Measurements from ENCODE around the gene RXRA. TPM values are rescaled to one million over a fixed set of nuclear protein-coding genes. Genes with fewer than 3 reads are reported as not detected.

RXRA gene
- total and polyA plus RNA-seq, 9 donors, result 19.0 to 44.4 (median 32.0) TPM

- WGBS (ENCODE audit: insufficient coverage), result 13% methylated on average over 14 of the region's 25 CpGs
- Histone ChIP-seq H3K36me3 (ENCODE audit: control insufficient read depth, insufficient read depth, low read length) (no peaks in the 10 kb centered on the region), H3K9me3 (replicated peaks; ENCODE audit: control insufficient read depth, low read depth, low read length) (no peaks in the 10 kb centered on the region), H3K4me3 (ENCODE audit: low read length) (no peak overlapping the region), H3K27me3 (ENCODE audit: control insufficient read depth, insufficient read depth, low read length) (no peaks in the 10 kb centered on the region), H3K4me1 (ENCODE audit: control insufficient read depth, insufficient read depth, low read length) (peaks cover 77% of the 10 kb centered on the region), H3K27ac (ENCODE audit: low read length) (peak overlapping the region; percentile 88)
- DNase-seq, result peak; percentile 96
These were observed 40.2 kb downstream of the RXRA start for GRCh38 chr9:134366223-134367031.

- Histone ChIP-seq H3K4me1 (ENCODE audit: control insufficient read depth, insufficient read depth, low read length) (peaks cover 72% of the 10 kb centered on the region), H3K27ac (ENCODE audit: low read length) (no peak overlapping the region), H3K27me3 (ENCODE audit: control insufficient read depth, insufficient read depth, low read length) (no peaks in the 10 kb centered on the region), H3K36me3 (ENCODE audit: control insufficient read depth, insufficient read depth, low read length) (no peaks in the 10 kb centered on the region), H3K9me3 (replicated peaks; ENCODE audit: control insufficient read depth, low read depth, low read length) (no peaks in the 10 kb centered on the region), H3K4me3 (ENCODE audit: low read length) (no peak overlapping the region)
- WGBS (ENCODE audit: insufficient coverage), result 94% methylated on average over 2 of the region's 12 CpGs
- no peak for DNase-seq
These were observed 40.8 kb downstream of the RXRA start for GRCh38 chr9:134367061-134367460.

GRCh38 chr9:134367791-134368490, 41.7 kb downstream of the RXRA start:
- Histone ChIP-seq H3K9me3 (replicated peaks; ENCODE audit: control insufficient read depth, low read depth, low read length) (no peaks in the 10 kb centered on the region), H3K4me1 (ENCODE audit: control insufficient read depth, insufficient read depth, low read length) (peaks cover 78% of the 10 kb centered on the region), H3K27me3 (ENCODE audit: control insufficient read depth, insufficient read depth, low read length) (no peaks in the 10 kb centered on the region), H3K27ac (ENCODE audit: low read length) (no peak overlapping the region), H3K36me3 (ENCODE audit: control insufficient read depth, insufficient read depth, low read length) (no peaks in the 10 kb centered on the region), H3K4me3 (ENCODE audit: low read length) (no peak overlapping the region)
- DNase-seq, result no peak
- 76% methylated on average over 17 of the region's 19 CpGs for WGBS (ENCODE audit: insufficient coverage)

- Histone ChIP-seq H3K4me1 (ENCODE audit: control insufficient read depth, insufficient read depth, low read length) (peaks cover 81% of the 10 kb centered on the region), H3K36me3 (ENCODE audit: control insufficient read depth, insufficient read depth, low read length) (no peaks in the 10 kb centered on the region), H3K27ac (ENCODE audit: low read length) (no peak overlapping the region), H3K27me3 (ENCODE audit: control insufficient read depth, insufficient read depth, low read length) (no peaks in the 10 kb centered on the region), H3K9me3 (replicated peaks; ENCODE audit: control insufficient read depth, low read depth, low read length) (no peaks in the 10 kb centered on the region), H3K4me3 (ENCODE audit: low read length) (no peak overlapping the region)
- DNase-seq, result no peak
- 100% methylated on average over 1 of the region's 3 CpGs for WGBS (ENCODE audit: insufficient coverage)
These were observed 42.3 kb downstream of the RXRA start for GRCh38 chr9:134368571-134368970.

- Histone ChIP-seq H3K9me3 (replicated peaks; ENCODE audit: control insufficient read depth, low read depth, low read length) (no peaks in the 10 kb centered on the region), H3K27ac (ENCODE audit: low read length) (no peak overlapping the region), H3K36me3 (ENCODE audit: control insufficient read depth, insufficient read depth, low read length) (no peaks in the 10 kb centered on the region), H3K4me3 (ENCODE audit: low read length) (no peak overlapping the region), H3K27me3 (ENCODE audit: control insufficient read depth, insufficient read depth, low read length) (no peaks in the 10 kb centered on the region), H3K4me1 (ENCODE audit: control insufficient read depth, insufficient read depth, low read length) (peaks cover 85% of the 10 kb centered on the region)
- no peak for DNase-seq
- 57% methylated on average over 8 of the region's 19 CpGs for WGBS (ENCODE audit: insufficient coverage)
These were observed 43.4 kb downstream of the RXRA start for GRCh38 chr9:134369416-134370212.

GRCh38 chr9:134370213-134370492, 43.9 kb downstream of the RXRA start:
- Histone ChIP-seq H3K4me1 (ENCODE audit: control insufficient read depth, insufficient read depth, low read length) (peaks cover 85% of the 10 kb centered on the region), H3K27me3 (ENCODE audit: control insufficient read depth, insufficient read depth, low read length) (no peaks in the 10 kb centered on the region), H3K4me3 (ENCODE audit: low read length) (no peak overlapping the region), H3K36me3 (ENCODE audit: control insufficient read depth, insufficient read depth, low read length) (no peaks in the 10 kb centered on the region), H3K27ac (ENCODE audit: low read length) (no peak overlapping the region), H3K9me3 (replicated peaks; ENCODE audit: control insufficient read depth, low read depth, low read length) (no peaks in the 10 kb centered on the region)
- DNase-seq, result no peak
- 81% methylated on average over 15 of the region's 15 CpGs for WGBS (ENCODE audit: insufficient coverage)

- 86% methylated on average over 14 of the region's 16 CpGs for WGBS (ENCODE audit: insufficient coverage)
- no peak overlapping the region for H3K4me3 ChIP-seq (ENCODE audit: low read length)
- no peak for DNase-seq
- peaks cover 85% of the 10 kb centered on the region for H3K4me1 ChIP-seq (ENCODE audit: control insufficient read depth, insufficient read depth, low read length)
- no peaks in the 10 kb centered on the region for H3K27me3 ChIP-seq (ENCODE audit: control insufficient read depth, insufficient read depth, low read length)
- no peaks in the 10 kb centered on the region for H3K36me3 ChIP-seq (ENCODE audit: control insufficient read depth, insufficient read depth, low read length)
- no peak overlapping the region for H3K27ac ChIP-seq (ENCODE audit: low read length)
- H3K9me3 ChIP-seq (replicated peaks; ENCODE audit: control insufficient read depth, low read depth, low read length), result no peaks in the 10 kb centered on the region
These were observed 44.4 kb downstream of the RXRA start for GRCh38 chr9:134370638-134371037.

- peak; percentile 70 for DNase-seq
- no peaks in the 10 kb centered on the region for H3K9me3 ChIP-seq (replicated peaks; ENCODE audit: control insufficient read depth, low read depth, low read length)
- H3K27ac ChIP-seq (ENCODE audit: low read length), result peak overlapping the region; percentile 51
- no peaks in the 10 kb centered on the region for H3K27me3 ChIP-seq (ENCODE audit: control insufficient read depth, insufficient read depth, low read length)
- peaks cover 84% of the 10 kb centered on the region for H3K4me1 ChIP-seq (ENCODE audit: control insufficient read depth, insufficient read depth, low read length)
- no peak overlapping the region for H3K4me3 ChIP-seq (ENCODE audit: low read length)
- WGBS (ENCODE audit: insufficient coverage), result 83% methylated on average over 13 of the region's 16 CpGs
- H3K36me3 ChIP-seq (ENCODE audit: control insufficient read depth, insufficient read depth, low read length), result no peaks in the 10 kb centered on the region
These were observed 45.5 kb downstream of the RXRA start for GRCh38 chr9:134371731-134372130.

GRCh38 chr9:134372581-134373267, 46.5 kb downstream of the RXRA start:
- Histone ChIP-seq H3K4me3 (ENCODE audit: low read length) (no peak overlapping the region), H3K27me3 (ENCODE audit: control insufficient read depth, insufficient read depth, low read length) (no peaks in the 10 kb centered on the region), H3K4me1 (ENCODE audit: control insufficient read depth, insufficient read depth, low read length) (peaks cover 84% of the 10 kb centered on the region), H3K36me3 (ENCODE audit: control insufficient read depth, insufficient read depth, low read length) (no peaks in the 10 kb centered on the region), H3K9me3 (replicated peaks; ENCODE audit: control insufficient read depth, low read depth, low read length) (no peaks in the 10 kb centered on the region), H3K27ac (ENCODE audit: low read length) (peak overlapping the region; percentile 49)
- no peak for DNase-seq
- 69% methylated on average over 16 of the region's 16 CpGs for WGBS (ENCODE audit: insufficient coverage)

GRCh38 chr9:134373269-134373668, 47.0 kb downstream of the RXRA start:
- 80% methylated on average over 9 of the region's 13 CpGs for WGBS (ENCODE audit: insufficient coverage)
- no peak for DNase-seq
- H3K27ac ChIP-seq (ENCODE audit: low read length), result no peak overlapping the region
- H3K4me3 ChIP-seq (ENCODE audit: low read length), result no peak overlapping the region
- H3K27me3 ChIP-seq (ENCODE audit: control insufficient read depth, insufficient read depth, low read length), result no peaks in the 10 kb centered on the region
- peaks cover 84% of the 10 kb centered on the region for H3K4me1 ChIP-seq (ENCODE audit: control insufficient read depth, insufficient read depth, low read length)
- no peaks in the 10 kb centered on the region for H3K9me3 ChIP-seq (replicated peaks; ENCODE audit: control insufficient read depth, low read depth, low read length)
- no peaks in the 10 kb centered on the region for H3K36me3 ChIP-seq (ENCODE audit: control insufficient read depth, insufficient read depth, low read length)
